Activated T-cell treated with anti-CD3 and anti-CD28 coated beads, Interleukin-2, amount 50 U/mL, for 72 hours (primary cell): ENCODE data around the gene NRROS. TPM values are rescaled to one million over a fixed set of nuclear protein-coding genes. Genes with fewer than 3 reads are reported as not detected.
"Not testable (repeated sequence)": the region's sequence is repeated elsewhere in the genome, so short reads cannot be mapped to it uniquely, and the experiment has no call there.

ENCODE experiments used
- ATAC-seq, 2 donors: fragments of 150-1000 bp; cut with Tn5 transposase; replicated peaks in 1 of 2; 2 replicates each; pipeline ENCODE4 v1.10.0; 2021; ENCODE audit warnings: moderate library complexity in 2 of 2, mild to moderate bottlenecking in 1 of 2
- DNase-seq, 2 donors: peaks; one replicate each; pipeline ENCODE4 v3.0.0; 2021 to 2022; ENCODE audit warnings: mixed read lengths in 1 of 2
- H3K27ac Mint-ChIP-seq: one replicate; pipeline ENCODE4 v1.8.0; 2022; ENCODE audit warnings: mild to moderate bottlenecking, moderate library complexity, mixed read lengths
- H3K27me3 Mint-ChIP-seq: one replicate; pipeline ENCODE4 v1.8.0; 2022; ENCODE audit warnings: low read depth, mixed read lengths
- H3K36me3 Mint-ChIP-seq, 2 donors: one replicate each; pipeline ENCODE4 v1.8.0; 2022; ENCODE audit warnings: mixed read lengths in 2 of 2, mild to moderate bottlenecking in 1 of 2; ENCODE audit not compliant: insufficient read depth in 2 of 2
- H3K4me1 Mint-ChIP-seq: one replicate; pipeline ENCODE4 v1.8.0; 2022; ENCODE audit warnings: low read depth, mixed read lengths
- H3K4me3 Mint-ChIP-seq, 2 donors: one replicate each; pipeline ENCODE4 v1.8.0; 2022; ENCODE audit warnings: mild to moderate bottlenecking in 2 of 2, mixed read lengths in 2 of 2, moderate library complexity in 2 of 2
- H3K9me3 Mint-ChIP-seq, 2 donors: one replicate each; pipeline ENCODE4 v1.8.0; 2022; ENCODE audit warnings: mixed read lengths in 2 of 2
- total RNA-seq, 2 donors: library from RNA; stranded (reverse); gene quantifications; one replicate each; pipeline ENCODE4 v1.2.3, GENCODE V29; 2022

Gene NRROS
- total RNA-seq, 2 donors from 2014 or later, result 15.2 to 20.6 TPM

- H3K36me3 Mint-ChIP-seq, result no peaks in the 10 kb centered on the region
- H3K4me1 Mint-ChIP-seq, result peaks cover 26% of the 10 kb centered on the region
- H3K27ac Mint-ChIP-seq, result peak overlapping the region; percentile 74
- DNase-seq (no peak), ATAC-seq (peak; percentile 14 to 25)
- peak overlapping the region; percentile 67 to 68 for H3K4me3 Mint-ChIP-seq
- H3K27me3 Mint-ChIP-seq, result no peaks in the 10 kb centered on the region
- H3K9me3 Mint-ChIP-seq, result peaks cover 0 to 2% of the 10 kb centered on the region in 2 donors
Measured at GRCh38 chr3:196611761-196612483, 27.6 kb upstream of the NRROS start.

- DNase-seq, ATAC-seq, H3K4me3 Mint-ChIP-seq, H3K9me3 Mint-ChIP-seq, H3K27ac Mint-ChIP-seq, H3K36me3 Mint-ChIP-seq, H3K27me3 Mint-ChIP-seq: not testable (repeated sequence)
- peaks cover 24% of the 10 kb centered on the region for H3K4me1 Mint-ChIP-seq
Measured at GRCh38 chr3:196615234-196615633, 24.3 kb upstream of the NRROS start.

- no peak overlapping the region for H3K27ac Mint-ChIP-seq
- no peak for DNase-seq
- no peak overlapping the region for H3K4me3 Mint-ChIP-seq
Measured at GRCh38 chr3:196617256-196617655, 22.2 kb upstream of the NRROS start.

GRCh38 chr3:196619223-196619622, 20.3 kb upstream of the NRROS start:
- Mint-ChIP-seq H3K36me3 (no peaks in the 10 kb centered on the region), H3K4me1 (peaks cover 24% of the 10 kb centered on the region), H3K27me3 (no peaks in the 10 kb centered on the region), H3K4me3 (no peak overlapping the region), H3K27ac (no peak overlapping the region), H3K9me3 (no peaks in the 10 kb centered on the region)
- ATAC-seq (no peak), DNase-seq (no peak)

More at GRCh38 chr3:196617256-196617655, 22.2 kb upstream of the NRROS start:
- H3K9me3 Mint-ChIP-seq, result no peaks in the 10 kb centered on the region
- no peaks in the 10 kb centered on the region for H3K27me3 Mint-ChIP-seq
- H3K4me1 Mint-ChIP-seq, result peaks cover 21% of the 10 kb centered on the region
- no peaks in the 10 kb centered on the region for H3K36me3 Mint-ChIP-seq
- no peak for ATAC-seq

GRCh38 chr3:196619627-196620026, 19.9 kb upstream of the NRROS start:
- H3K9me3 Mint-ChIP-seq, ATAC-seq: not testable (repeated sequence)
- peak overlapping the region in 1 of 2 donors; percentile 76 for H3K4me3 Mint-ChIP-seq

GRCh38 chr3:196620161-196620604, 19.3 kb upstream of the NRROS start:
- peak; percentile 59 to 78 for ATAC-seq
- DNase-seq, result peak; percentile 60 to 69
- H3K9me3 Mint-ChIP-seq, result no peaks in the 10 kb centered on the region
- peak overlapping the region; percentile 51 for H3K27ac Mint-ChIP-seq
- peaks cover 34% of the 10 kb centered on the region for H3K4me1 Mint-ChIP-seq
- no peaks in the 10 kb centered on the region for H3K36me3 Mint-ChIP-seq
- no peaks in the 10 kb centered on the region for H3K27me3 Mint-ChIP-seq
- peak overlapping the region; percentile 76 to 81 for H3K4me3 Mint-ChIP-seq

More at GRCh38 chr3:196619627-196620026, 19.9 kb upstream of the NRROS start:
- not testable (repeated sequence) for DNase-seq, H3K36me3 Mint-ChIP-seq, H3K27me3 Mint-ChIP-seq
- Mint-ChIP-seq H3K27ac (peak overlapping the region; percentile 51), H3K4me1 (peaks cover 28% of the 10 kb centered on the region)

- Mint-ChIP-seq H3K27ac (peak overlapping the region; percentile 51), H3K4me3 (peak overlapping the region; percentile 76 to 81), H3K4me1 (peaks cover 39% of the 10 kb centered on the region), H3K27me3 (no peaks in the 10 kb centered on the region), H3K36me3 (no peaks in the 10 kb centered on the region), H3K9me3 (no peaks in the 10 kb centered on the region)
- no peak for DNase-seq
- no peak for ATAC-seq
Measured at GRCh38 chr3:196620684-196621083, 18.8 kb upstream of the NRROS start.

- Mint-ChIP-seq H3K4me3 (no peak overlapping the region), H3K4me1 (peaks cover 45% of the 10 kb centered on the region), H3K27me3 (no peaks in the 10 kb centered on the region), H3K36me3 (no peaks in the 10 kb centered on the region), H3K27ac (no peak overlapping the region), H3K9me3 (no peaks in the 10 kb centered on the region)
- DNase-seq, result no peak
- ATAC-seq, result no peak
Measured at GRCh38 chr3:196621611-196622010, 17.9 kb upstream of the NRROS start.

- Mint-ChIP-seq H3K36me3 (no peaks in the 10 kb centered on the region), H3K27ac (peak overlapping the region; percentile 61), H3K4me1 (peaks cover 65% of the 10 kb centered on the region), H3K4me3 (peak overlapping the region; percentile 69 to 83), H3K9me3 (no peaks in the 10 kb centered on the region), H3K27me3 (no peaks in the 10 kb centered on the region)
- DNase-seq, result peak; percentile 50 to 73
- peak; percentile 76 to 86 for ATAC-seq
Measured at GRCh38 chr3:196624067-196624790, 15.3 kb upstream of the NRROS start.

GRCh38 chr3:196624907-196625306, 14.6 kb upstream of the NRROS start:
- Mint-ChIP-seq H3K27me3 (no peaks in the 10 kb centered on the region), H3K4me3 (peak overlapping the region; percentile 69 to 83), H3K4me1 (peaks cover 69% of the 10 kb centered on the region), H3K36me3 (no peaks in the 10 kb centered on the region), H3K9me3 (no peaks in the 10 kb centered on the region), H3K27ac (no peak overlapping the region)
- ATAC-seq (no peak), DNase-seq (no peak)

GRCh38 chr3:196625331-196625730, 14.2 kb upstream of the NRROS start:
- Mint-ChIP-seq H3K36me3 (peaks cover 0 to 2% of the 10 kb centered on the region in 2 donors), H3K27me3 (no peaks in the 10 kb centered on the region), H3K4me3 (peak overlapping the region; percentile 69 to 83), H3K9me3 (no peaks in the 10 kb centered on the region), H3K27ac (no peak overlapping the region), H3K4me1 (peaks cover 69% of the 10 kb centered on the region)
- DNase-seq (no peak), ATAC-seq (no peak)

GRCh38 chr3:196627918-196628231, 11.6 kb upstream of the NRROS start:
- H3K27ac Mint-ChIP-seq, result no peak overlapping the region
- ATAC-seq (no peak), DNase-seq (no peak)
- peaks cover 0 to 4% of the 10 kb centered on the region in 2 donors for H3K36me3 Mint-ChIP-seq
- H3K9me3 Mint-ChIP-seq, result no peaks in the 10 kb centered on the region
- H3K27me3 Mint-ChIP-seq, result no peaks in the 10 kb centered on the region
- no peak overlapping the region for H3K4me3 Mint-ChIP-seq
- peaks cover 84% of the 10 kb centered on the region for H3K4me1 Mint-ChIP-seq

GRCh38 chr3:196629228-196629627, 10.3 kb upstream of the NRROS start:
- H3K36me3 Mint-ChIP-seq, result peaks cover 0 to 4% of the 10 kb centered on the region in 2 donors
- peak overlapping the region; percentile 82 to 86 for H3K4me3 Mint-ChIP-seq
- H3K4me1 Mint-ChIP-seq, result peaks cover 90% of the 10 kb centered on the region
- H3K9me3 Mint-ChIP-seq, result no peaks in the 10 kb centered on the region
- peak overlapping the region; percentile 82 for H3K27ac Mint-ChIP-seq
- DNase-seq, result no peak
- ATAC-seq, result no peak
- H3K27me3 Mint-ChIP-seq, result no peaks in the 10 kb centered on the region
